ENCODE results near the gene NR6A1.

NR6A1 gene

DNA sequence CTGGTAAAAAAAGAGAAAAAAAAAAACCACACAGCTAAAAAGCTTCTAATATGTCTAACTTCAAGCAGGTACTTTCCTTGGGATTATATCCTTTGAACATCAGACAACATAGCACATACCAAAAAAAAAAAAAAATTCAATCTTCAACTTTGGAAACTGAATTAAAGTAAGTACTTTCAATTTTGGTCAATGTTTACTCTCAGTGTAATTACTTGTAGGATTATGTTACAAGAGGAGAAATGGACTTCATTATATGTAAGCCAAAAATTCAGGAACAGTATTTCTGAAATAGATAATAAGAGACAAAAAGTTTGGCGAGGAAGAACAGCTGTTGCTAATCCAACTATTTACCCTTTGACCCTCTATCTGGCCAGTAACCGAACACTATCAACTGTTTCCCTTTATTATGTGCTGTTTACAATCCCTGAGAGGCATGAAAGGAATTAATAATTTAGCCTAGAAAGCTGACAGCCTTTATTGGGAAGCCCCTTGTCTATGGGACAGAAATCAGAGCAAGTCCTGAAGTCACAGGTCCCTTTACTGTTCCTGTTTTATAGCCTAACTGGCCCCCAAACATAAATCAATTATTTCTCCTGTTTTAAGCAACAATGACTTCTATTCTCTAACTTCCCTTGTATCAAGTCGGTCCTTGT, 46.6 kb downstream of the NR6A1 start:
- no peaks in the 10 kb centered on the region for H3K27me3 Mint-ChIP-seq
- no peaks in the 10 kb centered on the region for H3K4me1 Mint-ChIP-seq (ENCODE audit: low read depth)
- no peak overlapping the region for H3K4me3 Mint-ChIP-seq
- peaks cover 5% of the 10 kb centered on the region for H3K36me3 Mint-ChIP-seq (ENCODE audit: low read depth)
- H3K27ac Mint-ChIP-seq, result no peak overlapping the region
- H3K9me3 Mint-ChIP-seq, result no peaks in the 10 kb centered on the region
- intact Hi-C loops (cut with micrococcal nuclease), result no loop called here

- intact Hi-C loops (cut with micrococcal nuclease), result no loop called here
- H3K9me3 Mint-ChIP-seq, result no peaks in the 10 kb centered on the region
- H3K4me1 Mint-ChIP-seq (ENCODE audit: low read depth), result no peaks in the 10 kb centered on the region
- H3K4me3 Mint-ChIP-seq, result no peak overlapping the region
- no peak overlapping the region for H3K27ac Mint-ChIP-seq
- peaks cover 5% of the 10 kb centered on the region for H3K36me3 Mint-ChIP-seq (ENCODE audit: low read depth)
- H3K27me3 Mint-ChIP-seq, result no peaks in the 10 kb centered on the region
These were observed 47.8 kb downstream of the NR6A1 start for GRCh38 chr9:124723352-124723751.

DNA sequence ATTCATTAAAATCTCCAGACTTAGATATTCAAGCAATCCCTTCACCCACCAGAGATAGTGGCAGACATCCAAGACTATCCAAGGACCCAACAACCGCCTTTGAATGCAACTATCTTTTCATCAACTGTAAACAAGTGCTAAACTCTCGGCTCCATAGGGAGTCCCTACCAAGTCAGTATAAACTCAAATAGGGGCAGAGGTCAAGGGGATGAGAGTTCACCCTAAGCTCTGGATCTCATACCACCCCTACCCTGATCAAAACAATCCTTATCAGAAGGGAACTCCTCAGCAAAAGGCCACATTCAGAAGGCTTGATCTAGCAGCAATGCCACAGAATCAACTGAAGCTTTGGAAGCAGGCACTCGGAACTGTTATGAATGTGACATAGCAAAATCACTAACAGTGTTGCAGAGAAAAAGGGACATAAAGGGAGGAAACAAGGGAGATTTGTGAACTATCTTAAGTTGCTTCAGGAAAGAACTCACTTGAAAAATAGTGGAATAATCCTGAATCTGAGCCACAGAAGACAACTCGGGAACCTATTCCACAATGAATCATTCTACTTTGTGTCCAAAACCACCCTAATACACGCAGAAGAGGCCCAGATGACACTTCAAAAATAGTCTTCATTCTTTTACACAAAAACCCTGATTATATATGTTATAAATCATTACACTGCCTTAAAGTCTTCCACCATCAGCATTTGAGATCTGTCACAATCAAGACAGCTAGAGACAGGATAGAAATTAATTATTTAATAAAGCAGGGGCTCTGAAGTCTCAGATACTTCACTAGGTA, 49.8 kb downstream of the NR6A1 start:
- Mint-ChIP-seq H3K4me1 (ENCODE audit: low read depth) (no peaks in the 10 kb centered on the region), H3K27me3 (no peaks in the 10 kb centered on the region), H3K27ac (no peak overlapping the region), H3K4me3 (no peak overlapping the region), H3K36me3 (ENCODE audit: low read depth) (peaks cover 1% of the 10 kb centered on the region), H3K9me3 (no peaks in the 10 kb centered on the region)
- intact Hi-C loops (cut with micrococcal nuclease), result no loop called here

- Mint-ChIP-seq H3K36me3 (ENCODE audit: low read depth) (no peaks in the 10 kb centered on the region), H3K27ac (no peak overlapping the region), H3K9me3 (no peaks in the 10 kb centered on the region), H3K27me3 (no peaks in the 10 kb centered on the region), H3K4me1 (ENCODE audit: low read depth) (no peaks in the 10 kb centered on the region), H3K4me3 (no peak overlapping the region)
- intact Hi-C loops (cut with micrococcal nuclease), result no loop called here
These were observed 50.5 kb downstream of the NR6A1 start for GRCh38 chr9:124720429-124721108.

DNA sequence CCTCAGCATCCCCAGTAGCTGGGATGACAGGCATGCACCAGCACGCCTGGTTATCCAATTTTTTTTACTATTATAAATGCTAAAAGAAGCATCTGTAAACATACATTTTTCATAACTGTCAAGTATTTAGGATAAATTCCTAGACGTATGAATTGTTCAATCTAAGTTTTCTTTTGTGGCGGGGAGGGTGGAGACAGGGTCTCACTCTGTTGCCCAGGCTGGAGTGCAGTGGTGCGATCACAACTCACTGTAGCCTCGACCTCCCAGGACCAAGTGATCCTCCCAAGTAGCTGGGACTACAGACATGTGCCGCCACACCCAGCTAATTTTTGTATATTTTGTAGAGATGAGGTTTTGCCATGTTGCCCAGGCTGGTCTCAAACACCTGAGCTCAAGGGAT, 52.2 kb downstream of the NR6A1 start:
- intact Hi-C loops (cut with micrococcal nuclease), result no loop called here
- Mint-ChIP-seq H3K27me3 (no peaks in the 10 kb centered on the region), H3K27ac (no peak overlapping the region), H3K4me1 (ENCODE audit: low read depth) (no peaks in the 10 kb centered on the region), H3K36me3 (ENCODE audit: low read depth) (no peaks in the 10 kb centered on the region), H3K4me3 (no peak overlapping the region), H3K9me3 (no peaks in the 10 kb centered on the region)

GRCh38 chr9:124717597-124717996, 53.5 kb downstream of the NR6A1 start:
- H3K4me1 Mint-ChIP-seq (ENCODE audit: low read depth), result no peaks in the 10 kb centered on the region
- no peak overlapping the region for H3K4me3 Mint-ChIP-seq
- no peaks in the 10 kb centered on the region for H3K27me3 Mint-ChIP-seq
- no peak overlapping the region for H3K27ac Mint-ChIP-seq
- intact Hi-C loops (cut with micrococcal nuclease), result no loop called here
- no peaks in the 10 kb centered on the region for H3K9me3 Mint-ChIP-seq
- no peaks in the 10 kb centered on the region for H3K36me3 Mint-ChIP-seq (ENCODE audit: low read depth)

- Mint-ChIP-seq H3K27ac (no peak overlapping the region), H3K4me1 (ENCODE audit: low read depth) (peaks cover 5% of the 10 kb centered on the region), H3K36me3 (ENCODE audit: low read depth) (no peaks in the 10 kb centered on the region), H3K4me3 (no peak overlapping the region), H3K27me3 (no peaks in the 10 kb centered on the region), H3K9me3 (no peaks in the 10 kb centered on the region)
- intact Hi-C loops (cut with micrococcal nuclease), result no loop called here
These were observed 54.3 kb downstream of the NR6A1 start for GRCh38 chr9:124716808-124717207.

GRCh38 chr9:124710766-124711165, 60.3 kb downstream of the NR6A1 start:
- intact Hi-C loops (cut with micrococcal nuclease), result no loop called here
- H3K27me3 Mint-ChIP-seq, result no peaks in the 10 kb centered on the region

GRCh38 chr9:124709292-124709690, 61.8 kb downstream of the NR6A1 start:
- no peak overlapping the region for H3K4me3 Mint-ChIP-seq
- peaks cover 34% of the 10 kb centered on the region for H3K4me1 Mint-ChIP-seq (ENCODE audit: low read depth)
- H3K27me3 Mint-ChIP-seq, result no peaks in the 10 kb centered on the region
- no peaks in the 10 kb centered on the region for H3K9me3 Mint-ChIP-seq
- no peaks in the 10 kb centered on the region for H3K36me3 Mint-ChIP-seq (ENCODE audit: low read depth)
- H3K27ac Mint-ChIP-seq, result peak overlapping the region; percentile 17
- intact Hi-C loops (cut with micrococcal nuclease), result no loop called here

More at GRCh38 chr9:124710766-124711165, 60.3 kb downstream of the NR6A1 start:
- Mint-ChIP-seq H3K4me3 (no peak overlapping the region), H3K36me3 (ENCODE audit: low read depth) (no peaks in the 10 kb centered on the region), H3K4me1 (ENCODE audit: low read depth) (peaks cover 34% of the 10 kb centered on the region), H3K9me3 (no peaks in the 10 kb centered on the region), H3K27ac (no peak overlapping the region)

- no peaks in the 10 kb centered on the region for H3K9me3 Mint-ChIP-seq
- peak overlapping the region; percentile 20 for H3K27ac Mint-ChIP-seq
- no peak overlapping the region for H3K4me3 Mint-ChIP-seq
- H3K4me1 Mint-ChIP-seq (ENCODE audit: low read depth), result peaks cover 34% of the 10 kb centered on the region
- H3K36me3 Mint-ChIP-seq (ENCODE audit: low read depth), result no peaks in the 10 kb centered on the region
- H3K27me3 Mint-ChIP-seq, result no peaks in the 10 kb centered on the region
- intact Hi-C loops (cut with micrococcal nuclease), result no loop called here
These were observed 62.3 kb downstream of the NR6A1 start for GRCh38 chr9:124708633-124709291.

- Mint-ChIP-seq H3K9me3 (no peaks in the 10 kb centered on the region), H3K4me3 (no peak overlapping the region)
- intact Hi-C loops (cut with micrococcal nuclease), result no loop called here
These were observed 63.0 kb downstream of the NR6A1 start for GRCh38 chr9:124708074-124708473.

GRCh38 chr9:124707666-124708065, 63.4 kb downstream of the NR6A1 start:
- Mint-ChIP-seq H3K27me3 (no peaks in the 10 kb centered on the region), H3K27ac (peak overlapping the region; percentile 20), H3K36me3 (ENCODE audit: low read depth) (no peaks in the 10 kb centered on the region), H3K9me3 (no peaks in the 10 kb centered on the region), H3K4me1 (ENCODE audit: low read depth) (peaks cover 34% of the 10 kb centered on the region), H3K4me3 (no peak overlapping the region)
- intact Hi-C loops (cut with micrococcal nuclease), result no loop called here

More at GRCh38 chr9:124708074-124708473, 63.0 kb downstream of the NR6A1 start:
- peak overlapping the region; percentile 20 for H3K27ac Mint-ChIP-seq
- H3K4me1 Mint-ChIP-seq (ENCODE audit: low read depth), result peaks cover 34% of the 10 kb centered on the region
- no peaks in the 10 kb centered on the region for H3K27me3 Mint-ChIP-seq
- H3K36me3 Mint-ChIP-seq (ENCODE audit: low read depth), result no peaks in the 10 kb centered on the region

- no peak overlapping the region for H3K4me3 Mint-ChIP-seq
- peaks cover 29% of the 10 kb centered on the region for H3K4me1 Mint-ChIP-seq (ENCODE audit: low read depth)
- H3K36me3 Mint-ChIP-seq (ENCODE audit: low read depth), result no peaks in the 10 kb centered on the region
- no peak overlapping the region for H3K27ac Mint-ChIP-seq
- no peaks in the 10 kb centered on the region for H3K27me3 Mint-ChIP-seq
- intact Hi-C loops (cut with micrococcal nuclease), result no loop called here
- H3K9me3 Mint-ChIP-seq, result no peaks in the 10 kb centered on the region
These were observed 64.4 kb downstream of the NR6A1 start for GRCh38 chr9:124706685-124707084.

GRCh38 chr9:124699575-124699974, 71.5 kb downstream of the NR6A1 start:
- Mint-ChIP-seq H3K9me3 (no peaks in the 10 kb centered on the region), H3K4me3 (no peak overlapping the region), H3K27me3 (no peaks in the 10 kb centered on the region), H3K27ac (no peak overlapping the region), H3K36me3 (ENCODE audit: low read depth) (no peaks in the 10 kb centered on the region), H3K4me1 (ENCODE audit: low read depth) (peaks cover 12% of the 10 kb centered on the region)
- intact Hi-C loops (cut with micrococcal nuclease), result no loop called here

All from dendritic cell treated with granulocyte-macrophage colony-stimulating factor and Interleukin-4, amounts not matched to agents 40 ng/mL and 50 ng/mL, for 4 days (primary cell).